NK-92 treated with Interleukin-12 subunit alpha and Interleukin-12 subunit beta, amount 100 ng/mL, for 24 hours (cell line): ENCODE data around the gene MILR1.

ENCODE experiments used
- DNase-seq: peaks from one replicate; lab custom pipeline; 2025; lab: John Stamatoyannopoulos, UW

The MILR1 gene

GRCh38 chr17:64503341-64503740 is 54.4 kb downstream of the MILR1 start:
- DNase-seq, result no peak

- DNase-seq, result no peak
These were observed 55.2 kb downstream of the MILR1 start for GRCh38 chr17:64503821-64504768.

DNA sequence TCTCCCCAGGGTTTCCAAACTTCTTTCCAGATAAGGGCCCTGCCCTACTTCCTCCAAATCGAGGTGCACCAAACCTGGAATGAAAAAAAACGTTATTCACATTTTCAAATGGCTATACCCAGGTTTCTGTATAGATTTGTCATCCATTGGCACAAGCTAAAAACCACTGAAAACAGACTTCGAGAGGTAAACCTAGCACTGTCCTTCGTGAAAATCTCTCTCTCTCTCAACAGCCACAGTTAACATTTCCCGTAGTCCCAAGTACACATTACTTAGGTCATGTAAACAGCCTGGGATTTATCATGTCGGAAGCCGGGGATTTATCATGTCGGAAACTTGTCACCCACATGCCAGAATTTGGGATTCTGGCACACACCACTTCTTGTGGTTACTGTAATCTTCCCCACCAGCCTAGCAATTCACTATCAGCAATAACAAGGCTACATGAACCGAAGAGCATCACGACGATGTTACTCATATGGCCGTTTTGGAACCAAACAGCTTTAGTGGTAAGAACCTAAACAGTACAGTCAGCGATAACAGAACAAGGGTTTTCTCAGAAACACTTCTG is 55.9 kb downstream of the MILR1 start:
- no peak for DNase-seq

GRCh38 chr17:64505340-64506200 is 56.7 kb downstream of the MILR1 start:
- peak; percentile 72 for DNase-seq

- DNase-seq, result peak; percentile 100
These were observed 57.3 kb downstream of the MILR1 start, which contains the start of gene DDX5 for GRCh38 chr17:64506201-64506575. TSS of gene DDX5 (minus strand) at chr17:64506289. CDS start at chr17:64506119, 170 bp downstream.

DNA sequence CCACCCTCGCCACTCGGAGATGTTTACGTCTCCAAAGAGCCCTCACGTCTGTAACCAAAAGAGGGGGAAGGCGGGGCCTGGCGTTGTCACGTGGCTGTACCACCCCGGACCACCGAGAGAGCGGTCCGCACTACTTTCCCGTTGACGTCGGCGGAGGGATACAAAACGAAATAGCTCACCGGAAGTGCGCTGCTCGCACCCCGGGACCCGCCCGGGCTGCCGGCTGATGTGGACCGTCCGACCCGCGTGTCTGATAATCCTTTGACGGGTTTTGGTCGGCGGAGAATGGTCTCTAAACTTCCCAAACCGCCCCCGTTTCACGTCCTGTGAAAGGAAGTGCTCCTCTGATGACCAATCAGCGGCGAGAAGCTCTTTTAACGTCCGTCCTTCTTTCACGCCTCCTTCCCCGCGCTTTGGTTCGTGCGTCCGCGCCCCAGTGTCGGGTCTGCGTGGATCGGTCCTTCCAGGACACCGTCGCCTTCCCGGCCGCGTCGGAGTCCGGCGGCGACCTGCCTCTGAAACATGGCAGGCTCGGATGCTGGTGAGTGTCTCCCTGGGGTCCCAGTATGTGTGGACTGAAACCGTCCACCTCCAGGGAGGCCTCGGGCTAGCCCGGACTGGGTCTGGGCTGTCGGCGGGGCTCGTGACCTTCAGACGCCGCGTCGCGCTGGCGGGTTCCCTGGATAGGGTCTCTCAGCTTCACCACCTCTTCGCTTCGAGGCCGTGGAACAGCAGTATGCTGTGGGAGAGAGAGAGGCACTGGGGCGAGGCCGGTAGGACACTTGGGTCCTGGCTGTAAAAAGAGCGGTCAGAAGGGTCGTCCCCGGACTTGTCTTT is 57.9 kb downstream of the MILR1 start, which contains the start of gene CEP95:
Gene CEP95, plus strand, starts transcription at position 402 of the 837 bp plus-strand sequence. Its CDS starts 121 bp downstream, at position 523.
- DNase-seq, result peak; percentile 100

DNA sequence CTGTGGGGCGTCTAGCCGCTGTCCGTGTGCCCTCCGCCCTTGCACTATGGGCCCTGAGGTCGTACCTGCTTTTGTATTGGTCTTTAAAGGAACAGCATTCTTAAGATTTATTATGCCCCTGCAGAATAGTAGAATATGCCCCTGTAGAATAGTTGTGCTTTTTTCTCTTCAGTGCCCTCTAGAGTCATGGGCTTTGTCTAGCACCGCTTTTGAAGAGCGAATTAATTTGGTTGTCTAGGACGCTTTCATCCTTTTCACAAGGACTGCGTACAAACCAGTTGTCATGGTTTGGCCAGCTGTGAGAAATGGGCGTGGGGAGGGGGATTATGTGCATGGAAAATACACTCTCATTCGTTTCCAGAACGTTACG is 58.5 kb downstream of the MILR1 start:
- no peak for DNase-seq

GRCh38 chr17:64508683-64509082 is 59.8 kb downstream of the MILR1 start:
- DNase-seq, result no peak

DNA sequence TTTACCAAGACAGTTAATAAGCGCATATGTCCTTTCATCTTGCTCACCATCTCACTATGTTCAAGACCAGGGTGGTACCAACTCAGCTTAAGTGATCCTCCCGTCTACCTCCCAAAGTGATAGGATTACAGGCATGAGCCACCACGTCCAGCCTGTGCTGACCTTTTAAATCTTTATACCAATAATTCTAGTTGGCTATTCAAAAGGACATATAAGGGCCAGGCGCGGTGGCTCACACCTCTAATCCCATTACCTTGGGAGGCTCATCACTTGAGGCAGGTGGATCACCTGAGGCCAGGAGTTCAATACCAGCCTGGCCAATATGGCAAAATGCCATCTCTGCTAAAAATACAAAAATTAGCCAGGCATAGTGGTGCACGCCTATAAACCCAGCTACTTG is 60.3 kb downstream of the MILR1 start:
- no peak for DNase-seq

GRCh38 chr17:64515419-64515818 is 66.5 kb downstream of the MILR1 start:
- no peak for DNase-seq

GRCh38 chr17:64515829-64516228 is 66.9 kb downstream of the MILR1 start:
- DNase-seq, result no peak
